Kidney epithelial cell (primary cell): ENCODE measurements around the gene HOXA2. TPM values are rescaled to one million over a fixed set of nuclear protein-coding genes. Genes with fewer than 3 reads are reported as not detected.

Source experiments
- DNase-seq: peaks from one replicate; pipeline ENCODE4 v3.0.0-alpha.2; 2010; ENCODE audit warnings: low read depth
- H3K27me3 ChIP-seq: 2 replicates; pipeline ENCODE4 v1.6.0; 2011; ENCODE audit warnings: low read length; ENCODE audit not compliant: control insufficient read depth, insufficient read depth
- H3K36me3 ChIP-seq: 2 replicates; pipeline ENCODE4 v1.5.1; 2011; ENCODE audit warnings: low read length; ENCODE audit not compliant: control insufficient read depth, insufficient read depth
- H3K4me3 ChIP-seq: 2 replicates; pipeline ENCODE4 v1.5.1; 2011; ENCODE audit warnings: low read depth, mild to moderate bottlenecking, control low read depth, low read length
- total RNA-seq: library from RNA; depleted of rRNA; stranded (reverse); fragments of >200 nt; gene quantifications from 2 replicates; pipeline ENCODE4 v1.2.3, GENCODE V29; 2015
- TF ChIP-seq, protein P1 (sequence below): IDR thresholded peaks from 2 replicates; pipeline ENCODE4 v1.5.1; 2011; ENCODE audit warnings: mild to moderate bottlenecking, moderate library complexity, low read length, control low read depth, inconsistent platforms; ENCODE audit not compliant: insufficient read depth, poor library complexity, severe bottlenecking

HOXA2 gene
- total RNA-seq, 1 donor from 2014 or later = 1.1 TPM

DNA sequence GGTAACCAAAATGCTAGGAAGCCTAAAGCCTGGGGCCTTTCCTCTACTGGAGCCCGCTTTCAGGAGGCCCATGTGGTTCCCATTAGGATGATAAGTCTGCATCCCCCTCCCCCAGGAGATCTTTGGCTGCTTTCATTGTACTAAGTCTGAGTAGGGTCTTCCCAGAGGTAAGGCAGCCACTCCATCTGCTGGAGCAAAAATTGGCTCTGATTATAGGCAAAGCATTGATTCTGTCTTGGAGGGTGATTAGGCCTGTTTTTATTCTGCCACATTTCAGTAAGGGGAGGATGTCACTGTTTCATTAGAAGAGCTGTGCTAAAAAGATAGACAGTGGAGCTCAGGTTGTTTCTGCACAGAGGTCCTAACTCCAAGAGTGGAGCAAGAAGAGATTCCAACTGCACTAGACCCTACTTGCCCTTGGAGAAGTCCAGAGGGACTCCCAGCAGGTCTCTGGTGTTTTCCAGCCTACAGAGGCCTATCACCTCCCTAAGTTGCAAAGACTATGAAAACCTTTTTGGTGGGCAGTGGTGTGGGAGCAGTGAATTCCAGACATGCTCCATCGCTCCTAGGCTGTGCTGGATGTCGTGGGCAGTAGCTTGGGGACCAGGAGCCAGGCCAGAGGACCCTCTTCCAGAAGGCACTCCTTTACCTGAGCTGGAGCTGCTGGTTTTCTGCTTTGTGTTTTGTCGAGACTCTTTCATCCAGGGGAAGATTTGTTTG is 7.1 kb upstream of the HOXA2 start:
- TF ChIP-seq, protein P1, sequence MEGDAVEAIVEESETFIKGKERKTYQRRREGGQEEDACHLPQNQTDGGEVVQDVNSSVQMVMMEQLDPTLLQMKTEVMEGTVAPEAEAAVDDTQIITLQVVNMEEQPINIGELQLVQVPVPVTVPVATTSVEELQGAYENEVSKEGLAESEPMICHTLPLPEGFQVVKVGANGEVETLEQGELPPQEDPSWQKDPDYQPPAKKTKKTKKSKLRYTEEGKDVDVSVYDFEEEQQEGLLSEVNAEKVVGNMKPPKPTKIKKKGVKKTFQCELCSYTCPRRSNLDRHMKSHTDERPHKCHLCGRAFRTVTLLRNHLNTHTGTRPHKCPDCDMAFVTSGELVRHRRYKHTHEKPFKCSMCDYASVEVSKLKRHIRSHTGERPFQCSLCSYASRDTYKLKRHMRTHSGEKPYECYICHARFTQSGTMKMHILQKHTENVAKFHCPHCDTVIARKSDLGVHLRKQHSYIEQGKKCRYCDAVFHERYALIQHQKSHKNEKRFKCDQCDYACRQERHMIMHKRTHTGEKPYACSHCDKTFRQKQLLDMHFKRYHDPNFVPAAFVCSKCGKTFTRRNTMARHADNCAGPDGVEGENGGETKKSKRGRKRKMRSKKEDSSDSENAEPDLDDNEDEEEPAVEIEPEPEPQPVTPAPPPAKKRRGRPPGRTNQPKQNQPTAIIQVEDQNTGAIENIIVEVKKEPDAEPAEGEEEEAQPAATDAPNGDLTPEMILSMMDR = no peak
- Histone ChIP-seq H3K36me3 (no peaks in the 10 kb centered on the region), H3K27me3 (no peaks in the 10 kb centered on the region), H3K4me3 (peak overlapping the region; percentile 74)
- DNase-seq = no peak

DNA sequence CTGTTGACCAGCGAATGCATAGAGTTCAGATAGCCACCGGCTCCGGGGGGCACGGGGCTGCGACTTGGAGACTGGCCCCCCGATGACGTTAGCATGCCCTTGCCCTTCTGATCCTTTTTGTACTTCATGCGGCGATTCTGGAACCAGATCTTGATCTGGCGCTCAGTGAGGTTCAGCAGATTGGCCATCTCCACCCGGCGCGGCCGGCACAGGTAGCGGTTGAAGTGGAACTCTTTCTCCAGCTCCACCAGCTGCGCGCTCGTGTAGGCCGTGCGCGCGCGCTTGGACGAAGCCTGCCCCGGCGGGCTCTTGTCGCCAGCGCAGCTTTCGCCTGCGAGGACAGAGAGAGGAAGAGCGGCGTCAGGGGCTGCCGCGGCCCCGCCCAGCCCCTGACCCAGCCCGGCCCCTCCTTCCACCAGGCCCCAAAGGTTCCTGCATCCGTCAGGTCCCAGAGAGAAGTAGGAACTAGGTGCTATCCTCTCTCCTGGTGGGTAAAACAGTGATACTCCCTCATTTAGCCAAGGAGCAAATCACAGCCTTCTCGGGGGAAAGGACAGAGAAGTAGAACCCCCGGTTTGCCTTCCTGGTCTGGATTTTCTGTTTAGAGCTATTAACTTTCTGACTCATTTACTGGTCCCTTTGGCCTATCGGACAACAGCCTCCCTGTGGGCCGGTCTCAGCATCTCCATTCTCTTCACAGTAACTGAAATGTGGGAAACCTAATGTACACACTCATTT is 6.1 kb upstream of the HOXA2 start:
- H3K27me3 ChIP-seq = no peaks in the 10 kb centered on the region
- H3K36me3 ChIP-seq = no peaks in the 10 kb centered on the region
- no peak for DNase-seq
- peak overlapping the region; percentile 24 for H3K4me3 ChIP-seq
- TF ChIP-seq, protein P1 = no peak

DNA sequence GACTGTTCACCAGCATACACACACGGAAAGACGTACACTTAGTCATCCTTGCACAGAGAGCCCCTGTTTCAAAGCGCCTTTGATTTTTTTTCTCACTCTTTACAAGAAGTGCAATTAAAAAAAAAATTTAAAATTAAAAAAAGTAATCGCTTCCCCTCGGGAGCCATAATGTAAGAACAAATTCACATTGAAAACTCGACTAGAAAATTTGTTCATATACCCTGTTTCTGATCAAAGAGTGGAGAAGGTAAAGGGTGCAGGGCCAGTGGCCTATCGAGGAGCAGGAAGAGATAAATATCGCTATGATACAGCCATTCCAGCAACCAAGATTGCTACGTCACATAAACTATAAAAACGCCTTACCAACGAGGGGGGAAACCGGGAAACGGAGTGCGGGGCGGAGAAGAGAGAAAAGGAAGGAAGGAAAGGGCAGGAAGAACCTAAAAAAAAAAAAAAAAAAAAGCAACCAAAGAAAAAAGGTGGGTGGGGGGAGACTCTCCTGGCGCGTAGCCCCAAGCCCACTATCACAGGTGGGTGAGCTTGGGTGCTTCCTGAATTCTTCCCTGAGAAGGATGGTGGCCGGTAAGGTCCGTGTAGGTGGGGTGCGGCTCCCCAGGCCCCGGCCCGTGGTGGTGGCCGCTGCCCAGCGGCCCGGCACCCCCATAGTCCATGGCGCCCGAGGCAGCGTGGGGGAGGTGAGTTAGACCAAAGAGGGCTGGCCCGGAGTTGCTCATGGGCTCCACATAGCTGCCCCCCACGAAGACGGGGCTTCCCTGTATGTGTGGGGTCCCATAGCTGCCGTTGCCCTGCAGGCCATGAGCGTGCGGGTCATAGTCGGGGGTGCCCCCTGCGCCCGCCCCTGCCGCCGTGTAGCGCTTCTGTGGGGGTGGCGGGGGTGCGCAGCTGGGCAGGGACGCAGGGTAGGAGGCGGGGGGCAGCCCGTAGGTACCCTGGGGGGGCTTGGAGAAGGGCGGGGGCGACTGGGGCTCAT is 5.2 kb upstream of the HOXA2 start:
- Histone ChIP-seq H3K36me3 (no peaks in the 10 kb centered on the region), H3K27me3 (no peaks in the 10 kb centered on the region), H3K4me3 (peak overlapping the region; percentile 24)
- DNase-seq = no peak
- TF ChIP-seq, protein P1 = no peak

DNA sequence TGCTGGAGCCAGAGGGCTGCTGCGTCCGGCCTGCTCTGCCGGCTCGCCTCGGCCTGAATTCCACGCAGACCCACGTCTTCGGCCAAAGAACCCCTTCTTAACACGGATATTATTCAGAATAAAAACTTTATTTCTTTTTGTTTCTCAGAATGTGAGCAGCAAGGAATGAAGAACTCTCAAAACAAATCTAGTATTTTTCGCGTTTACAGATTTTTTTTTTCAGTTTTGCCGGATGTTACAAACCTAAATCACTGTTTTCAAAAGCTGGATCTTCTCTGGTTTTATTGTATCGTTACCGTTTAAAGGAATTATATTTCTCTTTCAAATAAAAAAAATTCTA is 4.4 kb upstream of the HOXA2 start:
- Histone ChIP-seq H3K27me3 (no peaks in the 10 kb centered on the region), H3K36me3 (no peaks in the 10 kb centered on the region), H3K4me3 (peak overlapping the region; percentile 38)
- TF ChIP-seq, protein P1 = no peak
- DNase-seq = no peak

DNA sequence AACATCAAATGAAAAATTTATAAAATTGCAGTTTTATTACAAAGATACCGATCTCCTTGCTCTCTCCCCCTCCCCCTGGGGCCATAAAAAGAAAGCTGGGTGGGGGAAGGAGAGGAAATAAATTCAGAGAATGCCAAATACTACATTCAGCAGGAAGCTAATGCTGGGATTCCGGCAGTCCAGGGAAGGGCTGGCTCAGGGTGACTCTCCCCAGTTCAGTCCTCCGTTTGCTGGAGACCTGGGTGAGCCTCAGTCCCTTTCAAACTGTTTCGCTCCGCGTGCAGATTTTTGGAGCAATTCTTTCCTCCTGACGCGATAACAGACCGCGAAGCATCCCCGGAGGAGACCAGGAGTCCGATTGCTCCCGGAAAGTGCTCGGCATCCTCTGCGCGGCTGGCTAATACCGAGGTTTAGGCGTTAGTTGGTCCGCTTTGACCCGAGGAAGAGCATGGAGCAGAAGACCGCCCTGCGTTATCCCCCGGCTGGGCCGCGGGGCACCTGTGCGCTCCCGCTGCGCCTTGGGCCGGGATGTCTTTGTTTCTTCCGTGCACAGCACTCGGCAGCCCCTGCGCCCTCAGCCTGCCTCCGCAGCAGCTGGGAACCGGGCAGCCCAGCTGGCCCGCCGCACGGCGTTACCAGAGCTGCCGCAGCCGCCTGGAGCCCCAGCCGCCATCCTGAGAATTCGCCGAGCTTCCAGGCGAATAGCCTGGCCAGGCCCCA is 3.9 kb upstream of the HOXA2 start:
- DNase-seq = no peak
- TF ChIP-seq, protein P1 = no peak
- Histone ChIP-seq H3K4me3 (peak overlapping the region; percentile 38), H3K36me3 (no peaks in the 10 kb centered on the region), H3K27me3 (no peaks in the 10 kb centered on the region)
